Stimulated activated CD4-positive, alpha-beta T cell treated with anti-CD3 and anti-CD28 coated beads, Interleukin-2, amount 100 ng/mL, for 4 hours (primary cell): Measurements from ENCODE around the gene ARMH3.

Experiments
- DNase-seq: peaks from one replicate; pipeline ENCODE4 v3.0.0-alpha.2; 2020; ENCODE audit warnings: low read depth

The ARMH3 gene

GRCh38 chr10:101856626-101857025 lies 199.3 kb downstream of the ARMH3 start:
- DNase-seq, result no peak

DNA sequence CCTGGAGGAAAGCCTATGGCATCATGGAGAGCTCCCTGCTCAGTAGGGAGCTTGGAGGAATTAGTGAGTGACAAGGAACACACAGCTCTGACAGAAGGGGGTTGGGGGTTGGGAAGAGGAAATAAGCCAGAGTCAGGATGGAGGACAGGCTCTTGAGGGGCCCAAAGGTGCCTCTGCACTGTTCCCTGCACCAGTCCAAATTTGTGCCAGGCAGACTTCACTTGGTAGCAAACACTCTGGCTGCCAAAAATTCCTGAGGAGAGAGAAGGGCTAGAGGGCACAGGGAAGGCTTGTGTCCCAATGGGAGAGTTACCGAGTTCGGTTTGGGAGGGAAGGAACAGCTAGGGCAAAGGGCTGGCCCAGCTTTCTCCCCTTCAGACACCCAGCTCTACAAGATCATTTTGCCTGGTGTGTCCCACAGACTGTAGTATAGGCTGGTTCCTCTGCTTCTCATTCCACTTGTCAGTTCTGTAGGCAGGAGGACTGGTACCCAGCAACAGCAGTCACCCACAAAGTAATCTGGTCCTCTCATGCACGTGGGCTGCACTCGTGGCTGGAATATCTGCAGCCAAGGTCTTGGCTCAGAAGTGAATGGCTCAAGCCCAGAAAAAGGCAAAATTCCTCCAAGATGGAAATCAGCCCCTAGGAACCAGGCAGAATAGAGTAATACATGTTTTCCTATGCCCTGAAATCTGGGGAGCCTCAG lies 204.4 kb downstream of the ARMH3 start:
- DNase-seq, result no peak

DNA sequence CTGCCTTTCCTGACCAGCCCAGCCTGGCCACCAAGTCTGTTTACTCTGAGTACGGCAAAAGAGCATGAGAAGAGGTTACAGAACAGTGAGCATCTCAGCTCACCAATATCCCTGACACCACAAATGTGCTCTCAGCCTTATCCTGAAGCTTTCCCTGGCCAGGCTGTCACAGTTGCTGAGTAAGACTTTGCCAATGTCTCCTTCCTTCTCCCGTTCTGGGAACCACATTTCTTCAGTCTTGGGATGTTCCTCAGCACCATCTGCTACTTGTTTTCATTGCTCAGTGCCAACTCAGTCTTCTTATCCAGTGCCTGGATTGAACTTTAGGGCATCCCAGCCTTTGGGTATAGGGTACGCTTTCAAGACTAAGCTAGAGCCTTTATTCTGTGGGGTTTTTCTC lies 205.2 kb downstream of the ARMH3 start:
- no peak for DNase-seq

DNA sequence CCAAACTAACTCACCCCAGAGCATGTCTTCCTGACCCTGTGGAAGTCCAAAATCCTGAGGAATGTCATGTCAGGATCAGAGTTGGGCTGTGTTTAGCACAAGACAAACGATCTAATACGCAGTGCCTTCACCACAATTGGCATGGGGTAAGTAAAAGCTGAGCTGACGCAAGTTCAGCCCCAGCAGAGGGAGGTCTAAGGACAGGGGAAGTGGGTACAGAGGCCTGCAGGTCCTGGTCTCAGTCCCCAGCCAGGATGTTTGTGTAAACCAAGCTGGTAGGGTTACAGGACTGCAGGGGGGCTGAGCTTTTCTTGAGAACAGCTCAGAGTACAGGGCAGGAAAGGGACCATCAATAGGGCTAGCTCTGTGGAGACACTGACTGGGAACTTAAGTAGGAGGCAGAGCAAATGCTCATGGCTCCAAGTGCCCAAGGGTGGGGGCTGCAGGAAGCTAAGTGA lies 207.1 kb downstream of the ARMH3 start:
- no peak for DNase-seq

- DNase-seq, result no peak
These were observed 207.6 kb downstream of the ARMH3 start for GRCh38 chr10:101848408-101848807.

- no peak for DNase-seq
These were observed 210.1 kb downstream of the ARMH3 start for GRCh38 chr10:101845893-101846292.

GRCh38 chr10:101843032-101844021 lies 212.6 kb downstream of the ARMH3 start, which contains the start of gene KCNIP2:
Gene KCNIP2 (minus strand): TSS chr10:101843800. CDS start chr10:101843568, 232 bp downstream.
- peak; percentile 75 for DNase-seq

GRCh38 chr10:101841826-101842225 lies 214.1 kb downstream of the ARMH3 start:
- no peak for DNase-seq

DNA sequence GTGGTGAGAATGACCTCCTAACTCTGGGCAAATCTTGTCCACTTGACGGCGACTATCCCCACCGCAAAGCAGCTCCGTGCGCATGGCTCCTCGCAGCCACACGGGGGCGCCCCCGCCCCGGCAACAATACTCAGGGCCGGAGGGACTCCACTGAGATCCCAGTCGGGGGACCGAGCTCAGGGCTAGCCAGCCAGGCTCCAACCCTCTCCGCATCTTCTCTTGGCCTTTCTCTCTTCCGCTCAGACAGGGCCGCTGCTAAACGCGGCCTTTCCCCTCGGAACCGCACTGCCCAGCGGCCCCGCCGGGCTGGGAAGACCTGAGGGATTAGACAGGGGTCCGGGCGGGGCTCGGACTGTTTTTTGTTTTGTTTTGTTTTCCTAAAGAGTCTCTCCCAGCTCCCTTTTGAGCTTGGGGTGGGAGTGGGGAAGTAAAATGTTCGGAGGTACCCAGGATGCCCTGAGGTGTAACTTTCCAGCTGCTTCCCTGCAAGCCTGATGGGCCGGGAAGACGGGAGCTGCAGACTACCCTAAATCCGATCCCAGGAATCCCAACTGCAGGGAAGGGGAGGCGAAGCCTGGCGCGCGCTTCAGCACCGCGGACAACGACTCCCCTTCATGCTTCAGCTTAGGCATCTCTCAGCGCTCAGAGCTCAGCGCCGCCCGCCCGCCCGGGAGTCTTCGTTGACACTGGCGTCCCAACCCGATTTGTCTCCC lies 215.1 kb downstream of the ARMH3 start:
- DNase-seq, result peak; percentile 44

DNA sequence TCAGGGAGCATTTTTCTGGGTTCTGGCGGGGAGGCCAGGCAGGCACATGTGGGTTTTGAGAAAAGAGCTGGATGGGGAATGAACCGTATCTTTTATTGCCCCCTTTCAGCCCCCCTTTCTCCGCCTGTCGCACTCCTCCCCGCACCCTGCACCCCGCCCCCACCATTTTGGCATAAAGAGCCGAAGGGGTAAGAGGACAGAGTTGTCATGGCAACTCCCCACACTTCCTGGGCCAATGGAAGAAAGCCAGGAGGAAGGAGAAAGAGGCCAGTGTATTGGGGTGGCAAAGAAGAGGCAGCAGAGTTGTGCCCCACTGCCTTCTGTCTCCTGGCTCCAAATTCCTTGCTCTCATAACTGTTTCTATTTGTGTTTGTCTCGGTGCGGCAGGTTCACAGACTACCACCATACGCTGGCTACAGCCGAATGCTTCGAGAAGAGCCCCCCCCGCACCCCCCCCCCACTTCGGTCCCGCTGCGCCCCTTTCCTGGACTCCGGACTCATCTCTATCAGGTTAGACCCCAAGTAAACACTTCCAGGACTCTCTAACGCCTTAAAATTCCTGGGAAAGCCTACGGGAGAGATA lies 215.8 kb downstream of the ARMH3 start:
- DNase-seq, result no peak

GRCh38 chr10:101839416-101840063 lies 216.4 kb downstream of the ARMH3 start:
- peak; percentile 47 for DNase-seq

GRCh38 chr10:101839002-101839401 lies 217.0 kb downstream of the ARMH3 start:
- DNase-seq, result no peak

GRCh38 chr10:101838416-101838970 lies 217.5 kb downstream of the ARMH3 start:
- DNase-seq, result no peak

GRCh38 chr10:101837748-101838147 lies 218.2 kb downstream of the ARMH3 start:
- DNase-seq, result no peak

DNA sequence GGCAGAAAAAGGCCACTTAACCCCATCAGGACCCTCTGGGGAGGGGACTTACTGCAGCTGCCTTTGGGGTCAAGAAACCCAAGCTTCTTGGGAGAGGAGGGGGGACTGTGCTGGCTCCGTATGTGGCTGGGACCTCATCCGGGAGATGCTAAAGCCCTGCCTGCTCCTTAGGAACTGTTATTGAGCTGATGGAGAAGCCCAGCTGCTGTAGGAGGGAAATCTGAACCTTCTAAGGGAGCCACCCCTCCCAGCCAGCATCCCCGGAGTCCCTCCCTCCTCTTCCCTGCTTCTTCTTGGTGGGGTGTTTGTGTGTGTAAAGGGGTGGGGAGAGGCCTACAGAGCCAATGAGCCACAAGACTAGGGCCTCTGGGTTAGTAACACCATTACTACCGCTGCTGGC lies 220.6 kb downstream of the ARMH3 start:
- no peak for DNase-seq

- no peak for DNase-seq
These were observed 221.6 kb downstream of the ARMH3 start for GRCh38 chr10:101834341-101834740.

- no peak for DNase-seq
These were observed 222.5 kb downstream of the ARMH3 start for GRCh38 chr10:101833466-101833865.

DNA sequence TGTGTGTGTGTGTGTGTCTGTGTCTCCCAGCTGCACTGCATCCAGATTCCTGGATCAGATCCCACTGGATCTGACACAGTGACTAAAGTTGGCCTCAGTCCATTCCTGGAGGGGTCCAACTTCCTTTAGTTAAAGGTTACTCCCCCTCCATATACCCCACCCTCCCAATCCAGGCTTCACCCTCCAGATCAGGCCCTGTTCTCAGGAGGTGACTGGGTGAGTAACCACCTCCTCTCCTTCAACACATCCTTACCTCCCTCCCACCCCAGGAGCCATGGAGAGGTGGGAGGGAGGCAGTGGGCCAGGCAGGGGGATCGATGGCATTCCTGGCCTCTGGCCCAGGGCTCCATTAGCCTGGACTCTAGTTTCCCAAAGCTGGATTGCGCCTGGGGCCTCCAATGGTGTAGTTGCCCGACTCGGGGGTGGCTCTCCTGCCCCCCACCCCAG lies 223.6 kb downstream of the ARMH3 start:
- no peak for DNase-seq

- no peak for DNase-seq
These were observed 224.7 kb downstream of the ARMH3 start for GRCh38 chr10:101831169-101831811.
